B cell (primary cell): ENCODE data around the gene MC5R. TPM values are rescaled to one million over a fixed set of nuclear protein-coding genes. Genes with fewer than 3 reads are reported as not detected.

ENCODE experiments used
- ATAC-seq: fragments of 200-7000 bp; cut with Tn5 transposase; one replicate; pipeline ENCODE4 v1.10.0; 2021; ENCODE audit warnings: low read depth, mild to moderate bottlenecking, moderate number of reproducible peaks, moderate library complexity
- CTCF ChIA-PET: fragments of 350-600 bp; sonication (Branson Sonifier 250); formaldehyde crosslinking; loops from one replicate; lab custom pipeline; 2021; ENCODE audit warnings: antibody characterized with exemption, inconsistent platforms; lab: Charles Lee
- POLR2A ChIA-PET: fragments of 350-600 bp; sonication (Branson Sonifier 250); formaldehyde crosslinking; loops from one replicate; lab custom pipeline; 2021; ENCODE audit warnings: antibody characterized with exemption; lab: Charles Lee
- DNase-seq: peaks from one replicate; pipeline ENCODE4 v3.0.0; 2013
- H2AFZ ChIP-seq: 2 replicates; pipeline ENCODE4 v1.6.1; 2012; ENCODE audit warnings: mild to moderate bottlenecking, low read depth, low read length; ENCODE audit not compliant: insufficient read depth, poor library complexity, severe bottlenecking
- H3K27ac ChIP-seq, 2 donors: 1 replicate in 1 of 2; 2 replicates in 1 of 2; pipeline ENCODE4 v1.5.1; 2012 to 2013; ENCODE audit warnings: low read length in 2 of 2, mild to moderate bottlenecking in 2 of 2, moderate library complexity in 1 of 2
- H3K27me3 ChIP-seq, 4 experiments: fragments of 200-600 bp in 1 of 4; sonication (generic) in 1 of 4; replicated peaks in 1 of 4; 1 replicate in 2 of 4; 2 replicates in 2 of 4; pipeline versions ENCODE4 v1.6.1 to v1.7.0; 2013 to 2016; ENCODE audit warnings: low read length in 3 of 4, mild to moderate bottlenecking in 2 of 4, mixed read lengths in 1 of 4, moderate library complexity in 1 of 4; ENCODE audit not compliant: insufficient read depth in 4 of 4, control insufficient read depth in 3 of 4; ENCODE audit errors: control extremely low read depth in 1 of 4
- H3K36me3 ChIP-seq, 2 experiments: replicated peaks in 1 of 2; 1 replicate in 1 of 2; 2 replicates in 1 of 2; pipeline versions ENCODE4 v1.6.1 to v1.7.1; 2013; ENCODE audit warnings: low read length in 1 of 2; ENCODE audit not compliant: insufficient read depth in 2 of 2, control insufficient read depth in 1 of 2; ENCODE audit errors: control extremely low read depth in 1 of 2, extremely low read depth in 1 of 2
- H3K4me1 ChIP-seq, 2 donors: fragments of 200-600 bp in 1 of 2; sonication (generic) in 1 of 2; 1 replicate in 1 of 2; 2 replicates in 1 of 2; pipeline versions ENCODE4 v1.5.1 to v1.6.1; 2013 to 2017; ENCODE audit warnings: low read length in 2 of 2; ENCODE audit not compliant: control insufficient read depth in 2 of 2, insufficient read depth in 2 of 2
- H3K4me2 ChIP-seq: replicated peaks from 2 replicates; pipeline ENCODE3; 2012; ENCODE audit warnings: mild to moderate bottlenecking, low read depth, low read length; ENCODE audit not compliant: poor library complexity, severe bottlenecking
- H3K4me3 ChIP-seq, 5 experiments: fragments of 200-600 bp in 1 of 5; sonication (generic) in 1 of 5; 1 replicate in 3 of 5; 2 replicates in 2 of 5; pipeline versions ENCODE4 v1.5.1 to v1.7.0; 2011 to 2016; ENCODE audit warnings: low read length in 4 of 5, mild to moderate bottlenecking in 4 of 5, low read depth in 2 of 5, control low read depth in 1 of 5, moderate library complexity in 1 of 5; ENCODE audit not compliant: insufficient read depth in 1 of 5; ENCODE audit errors: control extremely low read depth in 1 of 5, extremely low read depth in 1 of 5
- H3K79me2 ChIP-seq: fragments of 200-600 bp; sonication (generic); one replicate; pipeline ENCODE4 v1.6.0; 2016; ENCODE audit warnings: low read length; ENCODE audit not compliant: control insufficient read depth, insufficient read depth
- H3K9ac ChIP-seq: fragments of 200-600 bp; sonication (generic); 2 replicates; pipeline ENCODE4 v1.6.1; 2017; ENCODE audit warnings: mild to moderate bottlenecking, low read length, moderate library complexity
- H3K9me3 ChIP-seq, 3 donors: one replicate each; pipeline versions ENCODE4 v1.6.1 to v1.7.1; 2013; ENCODE audit warnings: low read length in 2 of 3; ENCODE audit not compliant: control insufficient read depth in 2 of 3, insufficient read depth in 1 of 3; ENCODE audit errors: control extremely low read depth in 1 of 3
- H4K20me1 ChIP-seq: 2 replicates; pipeline ENCODE4 v1.6.0; 2012; ENCODE audit warnings: mild to moderate bottlenecking, low read length; ENCODE audit not compliant: insufficient read depth, control insufficient read depth, poor library complexity, severe bottlenecking
- H3K27ac Mint-ChIP-seq: one replicate; pipeline ENCODE4 v1.8.0; 2021; ENCODE audit warnings: mixed read lengths
- H3K27me3 Mint-ChIP-seq: one replicate; pipeline ENCODE4 v1.8.0; 2021; ENCODE audit warnings: mixed read lengths
- H3K4me1 Mint-ChIP-seq: one replicate; pipeline ENCODE4 v1.8.0; 2021; ENCODE audit warnings: mixed read lengths
- H3K4me3 Mint-ChIP-seq: one replicate; pipeline ENCODE4 v1.8.0; 2021; ENCODE audit warnings: mixed read lengths
- H3K9me3 Mint-ChIP-seq: one replicate; pipeline ENCODE4 v1.8.0; 2022; ENCODE audit warnings: mixed read lengths; ENCODE audit not compliant: insufficient read depth
- CTCF ChIP-seq: fragments of 200-600 bp; IDR thresholded peaks from one replicate; pipeline ENCODE4 v1.8.0; 2022; ENCODE audit warnings: antibody characterized with exemption, mild to moderate bottlenecking
- EZH2 ChIP-seq: IDR thresholded peaks from 2 replicates; pipeline ENCODE4 v1.6.1; 2012; ENCODE audit warnings: borderline replicate concordance, low read depth, mild to moderate bottlenecking, moderate library complexity, low read length; ENCODE audit not compliant: insufficient read depth, poor library complexity, severe bottlenecking
- WGBS: methylation state at CpG from one replicate; pipeline ENCODE4 v1.1.5; 2013; ENCODE audit warnings: missing lambda C conversion rate; ENCODE audit not compliant: insufficient coverage; 5-methylcytosine and 5-hydroxymethylcytosine counted together
- intact Hi-C: fragments of 100-400 bp; cut with micrococcal nuclease; formaldehyde crosslinking; loops from one replicate; pipeline ENCODE4 v1.10.0; 2022
- polyA plus RNA-seq: library from polyadenylated mRNA; depleted of rRNA; stranded (reverse); fragments of >200 nt; gene quantifications from 2 replicates; pipeline ENCODE4 v1.2.3, GENCODE V29; 2012
- total RNA-seq, 2 donors: library from RNA; stranded (reverse); fragments of 120-200 nt in 1 of 2; gene quantifications; 1 replicate in 1 of 2; 2 replicates in 1 of 2; pipeline versions ENCODE4 v1.2.3 to v1.2.4, GENCODE V29; 2013 to 2022

Gene MC5R
- total and polyA plus RNA-seq, 2 donors (not counting 1 experiment from before 2014, with no cell fraction given): not detected

- H3K4me1 Mint-ChIP-seq: peaks cover 4% of the 10 kb centered on the region
- H3K4me3 Mint-ChIP-seq: peak overlapping the region; percentile 26
- Histone ChIP-seq H3K79me2 (no peaks in the 10 kb centered on the region), H3K4me1 (peaks cover 8 to 9% of the 10 kb centered on the region in 2 donors), H3K9ac (no peak overlapping the region), H3K27me3 (peaks cover 0 to 37% (median 17%) of the 10 kb centered on the region in 4 experiments), H4K20me1 (no peaks in the 10 kb centered on the region), H3K4me3 (no peak overlapping the region), H3K36me3 (no peaks in the 10 kb centered on the region), H2AFZ (peak overlapping the region; percentile 36), H3K27ac (no peak overlapping the region), H3K9me3 (peaks cover 0 to 6% (median 0%) of the 10 kb centered on the region in 3 donors), H3K4me2 (peak overlapping the region; percentile 50)
- no peak for DNase-seq
- ChIA-PET POLR2A (no interaction called here), CTCF (no interaction called here)
- H3K9me3 Mint-ChIP-seq: no peaks in the 10 kb centered on the region
- WGBS: 10% methylated on average over 28 of the region's 30 CpGs
- H3K27me3 Mint-ChIP-seq: peaks cover 74% of the 10 kb centered on the region
- H3K27ac Mint-ChIP-seq: no peak overlapping the region
- no peak for TF ChIP-seq EZH2
- no peak for TF ChIP-seq CTCF
- intact Hi-C loops: no loop called here
- no peak for ATAC-seq
Measured at GRCh38 chr18:13800505-13801259, 23.3 kb upstream of the MC5R start.

- H3K27me3 ChIP-seq: peaks cover 0 to 36% (median 17%) of the 10 kb centered on the region in 4 experiments
- no peak for ATAC-seq
- H3K27me3 Mint-ChIP-seq: peaks cover 79% of the 10 kb centered on the region
- peak overlapping the region; percentile 26 for H3K4me3 Mint-ChIP-seq
- DNase-seq: no peak
- WGBS: 11% methylated on average over 12 of the region's 15 CpGs
- intact Hi-C loops: no loop called here
- no peak overlapping the region for H3K27ac Mint-ChIP-seq
- peak overlapping the region; percentile 50 for H3K4me2 ChIP-seq
- H4K20me1 ChIP-seq: no peaks in the 10 kb centered on the region
- ChIA-PET POLR2A (no interaction called here), CTCF (no interaction called here)
- H3K4me1 ChIP-seq: peaks cover 8 to 9% of the 10 kb centered on the region in 2 donors
- H2AFZ ChIP-seq: peak overlapping the region; percentile 36
- H3K9me3 Mint-ChIP-seq: no peaks in the 10 kb centered on the region
- H3K9me3 ChIP-seq: peaks cover 0 to 5% (median 0%) of the 10 kb centered on the region in 3 donors
- H3K27ac ChIP-seq: no peak overlapping the region
- no peaks in the 10 kb centered on the region for H3K79me2 ChIP-seq
- no peaks in the 10 kb centered on the region for H3K36me3 ChIP-seq
- H3K4me1 Mint-ChIP-seq: peaks cover 4% of the 10 kb centered on the region
- TF ChIP-seq EZH2: no peak
- no peak for TF ChIP-seq CTCF
- H3K9ac ChIP-seq: no peak overlapping the region
- H3K4me3 ChIP-seq: no peak overlapping the region
Measured at GRCh38 chr18:13801260-13801601, 22.7 kb upstream of the MC5R start.
